Body of pancreas (tissue), 4 donors: ENCODE data around the gene SLC22A6.

Experiments used
- CTCF ChIP-seq, 7 experiments: fragments of 450-650 bp in 4 of 7; fragments of 200-600 bp in 3 of 7; sonication (generic) in 3 of 7; IDR thresholded peaks; one replicate each; pipeline ENCODE4 v1.5.1; 2016 to 2019; ENCODE audit warnings: antibody characterized with exemption in 7 of 7
- POLR2A ChIP-seq, 3 donors: fragments of 450-650 bp; IDR thresholded peaks; one replicate each; pipeline ENCODE4 v1.6.1; 2016; ENCODE audit warnings: antibody characterized with exemption in 3 of 3, mild to moderate bottlenecking in 2 of 3

GRCh38 chr11:63019506-63019905 lies 34.7 kb upstream of the SLC22A6 start:
- TF ChIP-seq CTCF (IDR thresholded peaks at IDR 0.05), result no peak
- TF ChIP-seq POLR2A (IDR thresholded peaks at IDR 0.05), result no peak
